Ishikawa (cell line): ENCODE results near the gene TMEM151A.

Experiments used
- CEBPB ChIP-seq: IDR thresholded peaks from 2 replicates; pipeline ENCODE4 v1.6.1; 2012
- EGR1 ChIP-seq: IDR thresholded peaks from 2 replicates; pipeline ENCODE4 v1.6.1; 2012
- EP300 ChIP-seq: IDR thresholded peaks from 2 replicates; pipeline ENCODE4 v1.6.1; 2012; ENCODE audit warnings: borderline replicate concordance
- MAX ChIP-seq: IDR thresholded peaks from 2 replicates; pipeline ENCODE4 v1.6.1; 2012
- TAF1 ChIP-seq: IDR thresholded peaks from 2 replicates; pipeline ENCODE4 v1.6.1; 2012; ENCODE audit warnings: low read depth, mild to moderate bottlenecking
- TEAD4 ChIP-seq: IDR thresholded peaks from 2 replicates; pipeline ENCODE4 v1.6.1; 2012
- YY1 ChIP-seq: IDR thresholded peaks from 2 replicates; pipeline ENCODE4 v1.6.1; 2012; ENCODE audit warnings: low read depth
- TF ChIP-seq, protein P1 (sequence below): IDR thresholded peaks from 2 replicates; pipeline ENCODE4 v1.6.1; 2012; ENCODE audit warnings: low read depth, mild to moderate bottlenecking

- TF ChIP-seq, protein P1, sequence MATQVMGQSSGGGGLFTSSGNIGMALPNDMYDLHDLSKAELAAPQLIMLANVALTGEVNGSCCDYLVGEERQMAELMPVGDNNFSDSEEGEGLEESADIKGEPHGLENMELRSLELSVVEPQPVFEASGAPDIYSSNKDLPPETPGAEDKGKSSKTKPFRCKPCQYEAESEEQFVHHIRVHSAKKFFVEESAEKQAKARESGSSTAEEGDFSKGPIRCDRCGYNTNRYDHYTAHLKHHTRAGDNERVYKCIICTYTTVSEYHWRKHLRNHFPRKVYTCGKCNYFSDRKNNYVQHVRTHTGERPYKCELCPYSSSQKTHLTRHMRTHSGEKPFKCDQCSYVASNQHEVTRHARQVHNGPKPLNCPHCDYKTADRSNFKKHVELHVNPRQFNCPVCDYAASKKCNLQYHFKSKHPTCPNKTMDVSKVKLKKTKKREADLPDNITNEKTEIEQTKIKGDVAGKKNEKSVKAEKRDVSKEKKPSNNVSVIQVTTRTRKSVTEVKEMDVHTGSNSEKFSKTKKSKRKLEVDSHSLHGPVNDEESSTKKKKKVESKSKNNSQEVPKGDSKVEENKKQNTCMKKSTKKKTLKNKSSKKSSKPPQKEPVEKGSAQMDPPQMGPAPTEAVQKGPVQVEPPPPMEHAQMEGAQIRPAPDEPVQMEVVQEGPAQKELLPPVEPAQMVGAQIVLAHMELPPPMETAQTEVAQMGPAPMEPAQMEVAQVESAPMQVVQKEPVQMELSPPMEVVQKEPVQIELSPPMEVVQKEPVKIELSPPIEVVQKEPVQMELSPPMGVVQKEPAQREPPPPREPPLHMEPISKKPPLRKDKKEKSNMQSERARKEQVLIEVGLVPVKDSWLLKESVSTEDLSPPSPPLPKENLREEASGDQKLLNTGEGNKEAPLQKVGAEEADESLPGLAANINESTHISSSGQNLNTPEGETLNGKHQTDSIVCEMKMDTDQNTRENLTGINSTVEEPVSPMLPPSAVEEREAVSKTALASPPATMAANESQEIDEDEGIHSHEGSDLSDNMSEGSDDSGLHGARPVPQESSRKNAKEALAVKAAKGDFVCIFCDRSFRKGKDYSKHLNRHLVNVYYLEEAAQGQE = no peak
- TF ChIP-seq TAF1 (no peak), EGR1 (no peak), EP300 (no peak), TEAD4 (no peak), YY1 (no peak), CEBPB (no peak), MAX (no peak)
Observed at GRCh38 chr11:66264383-66264782, 27.3 kb upstream of the TMEM151A start.
